Measurements from ENCODE around the gene PCBP3. TPM values are rescaled to one million over a fixed set of nuclear protein-coding genes. Genes with fewer than 3 reads are reported as not detected.
"Not testable (repeated sequence)": the region's sequence is repeated elsewhere in the genome, so short reads cannot be mapped to it uniquely, and the experiment has no call there.

Gene PCBP3
- total RNA-seq, 1 donor from 2014 or later, result 5.5 TPM

DNA sequence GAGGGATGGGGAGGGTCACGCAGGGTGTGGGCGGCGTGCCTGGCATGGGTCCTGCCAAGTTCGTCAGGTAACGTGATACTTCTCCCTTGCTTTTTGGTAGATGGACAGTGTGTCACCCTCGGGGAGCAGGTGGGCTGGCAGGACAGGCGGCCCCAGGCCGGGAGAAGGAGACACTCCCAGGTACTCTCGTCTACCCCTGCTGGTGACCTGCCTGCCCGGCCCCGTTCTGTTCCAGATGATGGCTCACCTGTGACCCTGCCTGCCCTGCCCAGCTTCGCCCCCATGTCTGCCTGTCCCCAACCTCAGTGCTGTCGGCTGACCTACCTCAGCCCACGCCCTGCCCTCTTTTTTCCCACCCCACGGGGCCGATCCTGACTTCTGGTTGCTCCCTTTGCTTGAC, 144.7 kb downstream of the PCBP3 start:
- no peak for DNase-seq

DNA sequence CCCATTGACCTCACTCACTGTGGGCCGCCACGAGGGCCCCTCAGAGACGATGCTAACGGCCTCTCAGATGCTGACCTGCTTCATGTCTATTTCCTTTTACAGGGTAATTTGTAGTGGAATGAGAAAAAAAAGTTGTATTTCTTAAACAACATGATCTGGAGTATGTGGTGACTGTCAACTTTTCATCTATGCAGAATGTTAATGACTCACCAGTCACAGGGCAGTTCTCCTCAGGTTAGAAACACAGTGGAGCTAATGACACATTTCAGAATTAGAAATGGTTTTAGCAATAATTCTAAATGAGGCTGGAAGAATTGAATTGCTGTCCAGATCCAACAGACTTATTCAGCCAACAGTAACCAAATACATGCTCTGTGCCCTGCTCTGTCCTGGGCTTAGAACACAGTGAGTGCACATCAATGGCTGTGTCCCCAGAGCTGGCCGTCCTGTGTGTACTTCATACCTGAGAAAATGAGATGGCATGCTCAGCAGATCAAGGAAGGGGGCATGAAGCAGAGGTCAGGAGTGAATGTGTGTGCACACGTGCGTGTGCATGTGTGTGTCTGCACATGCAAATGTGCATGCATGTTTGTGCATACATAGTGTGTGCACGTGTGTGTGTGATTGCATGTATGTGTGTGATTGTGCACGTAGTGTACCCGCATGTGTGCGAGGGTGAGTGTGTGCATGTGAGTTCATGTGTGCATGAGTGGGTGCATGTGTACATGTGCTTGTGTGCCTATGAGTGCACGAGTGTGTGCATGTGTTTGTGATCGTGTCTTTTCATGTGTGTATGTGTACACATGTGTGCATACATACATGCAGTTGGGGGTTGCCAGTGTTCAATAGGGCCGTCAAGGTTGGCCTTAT, 145.3 kb downstream of the PCBP3 start:
- DNase-seq, result no peak

DNA sequence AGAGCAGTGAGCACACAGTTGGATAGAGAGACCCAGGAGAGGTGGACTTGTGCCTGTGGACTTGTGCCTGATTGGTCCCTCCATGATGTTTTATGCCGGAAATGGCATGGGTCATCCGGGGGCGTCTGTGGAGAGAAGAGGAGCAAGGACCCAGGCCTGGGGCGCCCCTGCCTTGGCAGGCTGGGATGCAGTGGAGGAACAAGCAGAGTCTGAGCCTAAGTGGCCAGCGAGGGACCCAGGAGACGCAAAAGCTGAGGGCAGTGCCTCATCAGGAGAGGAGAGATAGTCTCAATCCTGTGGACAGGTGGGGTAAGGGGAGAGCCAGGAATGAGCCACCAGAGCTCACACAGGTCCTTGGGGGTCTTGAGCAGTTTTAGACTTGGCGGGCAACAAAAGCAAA, 146.9 kb downstream of the PCBP3 start:
- no peak for DNase-seq

DNA sequence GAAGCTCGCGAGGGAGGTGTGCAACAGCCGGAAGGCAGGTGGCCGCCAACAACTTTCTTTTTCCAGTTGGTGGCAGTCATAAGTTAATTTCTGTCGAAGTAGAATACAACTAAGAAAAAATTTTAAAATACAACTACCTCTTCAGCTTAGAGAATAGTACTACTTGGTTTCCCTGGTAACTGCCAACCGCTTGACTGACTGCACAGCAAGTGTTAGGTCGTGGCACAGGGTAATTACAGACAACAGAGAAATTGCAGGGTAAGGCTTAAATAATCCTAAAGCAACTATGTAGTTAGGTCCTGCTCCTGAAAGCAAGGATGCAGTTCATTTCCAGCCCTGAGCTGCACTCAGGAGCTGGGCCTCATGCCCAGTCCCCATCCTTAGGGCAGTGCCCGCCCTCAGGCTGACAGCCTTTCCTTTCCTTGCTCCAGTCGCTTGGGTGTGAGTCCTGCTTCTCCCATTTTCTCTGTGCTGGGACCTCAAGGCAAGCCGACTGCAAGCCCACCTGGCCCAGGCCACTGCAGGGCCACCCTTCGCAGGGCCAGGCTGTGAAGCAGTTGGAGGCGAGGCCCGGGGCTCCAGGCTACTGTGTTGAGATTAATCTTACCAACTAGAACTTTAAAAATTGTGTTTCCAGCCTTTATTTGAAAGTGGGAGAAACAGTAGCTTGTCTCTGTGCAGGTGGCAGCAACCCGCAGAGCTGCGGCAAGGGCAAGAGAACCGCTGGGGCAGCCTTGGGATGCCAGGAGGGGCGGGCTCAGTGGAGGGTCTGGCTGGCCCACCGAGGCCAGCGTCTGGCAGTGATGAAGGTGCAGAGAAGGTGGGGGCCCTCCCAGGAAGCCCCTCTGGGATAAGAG, 148.3 kb downstream of the PCBP3 start:
- no peak for DNase-seq

DNA sequence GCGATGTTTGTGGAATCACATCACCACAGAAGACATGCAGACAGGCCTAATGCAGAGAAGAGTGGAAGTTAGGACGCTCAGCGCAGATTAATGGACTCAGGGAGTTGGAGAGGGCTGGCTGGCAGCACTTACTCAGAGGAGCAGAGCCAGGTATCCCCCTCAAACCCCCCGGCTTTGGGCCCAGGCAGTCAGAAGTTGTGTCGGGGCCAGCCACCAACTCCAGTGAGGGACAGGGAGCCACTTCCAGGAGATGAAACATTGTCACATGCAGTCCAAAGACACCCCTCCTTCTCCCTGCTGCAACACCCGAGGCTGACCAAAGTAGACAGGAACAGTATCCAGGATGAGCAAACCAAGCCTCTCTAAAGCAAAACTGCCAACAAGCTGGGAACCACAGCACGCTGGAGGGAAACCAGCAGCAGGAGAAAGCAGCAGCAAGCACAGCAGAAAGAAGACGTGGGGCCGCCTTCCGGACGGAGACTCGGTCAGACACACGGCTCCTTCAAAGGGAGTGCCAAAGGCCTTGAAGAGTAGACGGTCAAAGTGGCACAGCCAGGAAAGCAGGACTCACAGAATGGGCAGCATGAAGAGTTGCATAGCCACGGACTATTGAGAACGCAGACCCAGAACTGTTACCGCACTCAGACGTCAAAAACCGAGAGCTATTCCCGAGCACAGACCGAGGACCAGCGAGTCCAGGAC, 149.3 kb downstream of the PCBP3 start:
- DNase-seq, result no peak

DNA sequence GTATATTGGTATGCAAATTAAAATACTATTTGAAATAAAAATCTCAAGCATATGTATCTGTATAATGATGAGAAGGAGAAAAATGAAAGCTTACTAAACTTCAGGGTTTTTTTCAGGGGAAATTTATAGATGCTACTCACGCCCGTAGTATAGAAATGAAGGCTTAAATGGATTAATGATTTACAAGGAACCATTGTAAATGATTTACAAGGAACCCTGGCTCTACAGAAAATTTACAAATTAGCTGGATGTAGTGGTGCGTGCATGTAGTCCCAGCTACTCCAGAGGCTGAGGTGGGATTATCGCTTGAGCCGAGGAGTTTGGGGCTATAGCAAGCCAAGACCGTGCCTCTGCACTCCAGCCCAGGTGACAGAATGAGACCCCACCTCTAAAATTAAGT, 150.5 kb downstream of the PCBP3 start:
- DNase-seq, result no peak

DNA sequence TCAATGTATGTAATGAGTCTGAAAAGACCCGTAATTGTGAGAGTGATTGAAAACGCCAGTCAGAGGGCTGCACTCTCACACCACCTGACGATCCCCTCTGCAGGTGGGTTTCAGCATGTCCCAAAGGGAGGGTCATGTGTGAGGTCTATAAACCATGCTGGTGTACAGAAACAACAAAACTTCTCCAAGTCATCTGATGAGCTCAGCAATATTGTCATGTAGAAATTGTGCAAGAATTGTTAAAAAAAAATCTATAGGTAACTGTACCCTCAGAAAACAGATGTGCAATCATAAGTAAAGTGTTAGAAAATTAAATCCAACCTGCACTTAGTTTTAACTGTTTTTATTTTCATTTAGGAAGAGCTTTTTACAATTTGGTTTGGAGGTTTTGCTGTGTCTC, 152.5 kb downstream of the PCBP3 start:
- no peak for DNase-seq

DNA sequence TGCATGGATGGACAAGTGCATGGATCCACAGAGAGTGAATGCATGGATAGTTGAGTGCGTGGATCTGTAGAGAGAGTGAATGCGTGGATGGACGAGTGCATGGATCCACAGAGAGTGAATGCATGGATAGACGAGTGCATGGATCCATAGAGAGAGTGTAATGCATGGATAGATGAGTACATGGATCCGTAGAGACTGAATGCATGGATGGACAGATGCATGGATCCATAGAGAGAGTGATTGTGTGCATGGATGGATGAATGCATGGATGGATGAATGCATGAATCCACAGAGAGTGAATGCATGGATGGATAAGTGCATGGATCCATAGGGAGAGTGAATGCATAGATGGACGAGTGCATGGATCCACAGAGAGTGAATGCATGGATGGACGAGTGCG, 153.8 kb downstream of the PCBP3 start:
- no peak for DNase-seq

DNA sequence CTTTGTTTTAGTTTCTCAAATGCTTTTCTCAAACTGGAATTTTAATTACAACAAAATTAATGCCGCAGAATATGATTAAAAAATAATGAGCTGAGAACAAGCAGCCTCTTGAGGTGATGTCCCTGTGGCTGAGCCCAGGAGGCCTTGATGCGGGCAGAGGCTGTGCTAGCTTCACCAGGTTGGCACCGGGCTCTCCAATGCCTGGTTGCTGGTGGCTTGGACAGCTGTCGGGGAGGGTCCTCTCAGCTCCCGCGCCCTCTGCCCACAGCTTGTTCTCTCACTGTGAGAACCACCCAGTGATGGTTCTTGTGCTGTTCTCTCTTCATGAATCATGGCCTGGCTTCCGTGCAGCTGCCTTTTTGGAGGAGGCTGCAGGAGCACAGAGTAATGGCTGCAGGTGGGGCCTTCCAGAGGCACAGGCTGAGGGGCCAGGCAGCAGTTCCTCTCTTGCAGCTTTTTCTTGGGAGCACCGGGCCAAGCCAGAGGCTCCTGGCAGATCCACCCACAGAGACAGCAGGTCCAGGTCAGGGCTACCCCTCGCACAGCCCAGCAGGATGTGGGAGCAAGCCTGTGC, 156.3 kb downstream of the PCBP3 start:
- no peak for DNase-seq

DNA sequence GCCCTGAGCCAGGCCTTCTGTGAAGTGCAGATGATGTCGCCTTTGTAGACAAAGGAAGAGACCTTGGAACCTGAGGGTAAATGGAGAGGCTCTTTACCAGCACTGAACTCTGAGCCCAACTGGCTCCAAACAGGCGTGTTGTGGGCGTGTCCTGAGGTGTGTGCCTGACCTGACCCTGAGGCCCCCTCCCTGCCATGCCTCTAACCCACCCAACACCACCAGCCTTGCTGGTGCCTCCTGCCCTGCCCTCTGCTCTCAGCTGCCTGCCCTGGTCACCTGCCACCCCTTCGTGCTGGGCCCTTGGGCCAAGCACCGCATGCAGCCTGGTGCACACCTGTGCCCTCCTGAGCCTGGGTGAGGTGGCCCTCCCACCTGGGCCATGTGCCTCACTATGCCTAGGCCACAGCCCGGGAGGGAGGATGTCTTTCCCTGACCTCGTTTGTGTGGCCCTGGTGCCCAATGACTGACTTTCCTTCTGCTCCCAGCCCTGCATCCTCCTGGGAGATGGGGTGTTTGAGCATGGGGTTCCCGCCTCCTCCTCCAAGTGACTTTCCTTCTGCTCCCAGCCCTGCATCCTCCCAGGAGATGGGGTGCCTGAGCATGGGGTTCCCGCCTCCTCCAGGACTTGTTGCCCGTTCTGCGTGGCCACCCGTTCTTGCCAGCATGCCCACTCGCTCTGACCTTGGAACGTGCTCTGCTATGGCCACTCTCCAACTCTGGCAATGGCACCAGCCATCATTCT, 157.0 kb downstream of the PCBP3 start:
- DNase-seq, result no peak

DNA sequence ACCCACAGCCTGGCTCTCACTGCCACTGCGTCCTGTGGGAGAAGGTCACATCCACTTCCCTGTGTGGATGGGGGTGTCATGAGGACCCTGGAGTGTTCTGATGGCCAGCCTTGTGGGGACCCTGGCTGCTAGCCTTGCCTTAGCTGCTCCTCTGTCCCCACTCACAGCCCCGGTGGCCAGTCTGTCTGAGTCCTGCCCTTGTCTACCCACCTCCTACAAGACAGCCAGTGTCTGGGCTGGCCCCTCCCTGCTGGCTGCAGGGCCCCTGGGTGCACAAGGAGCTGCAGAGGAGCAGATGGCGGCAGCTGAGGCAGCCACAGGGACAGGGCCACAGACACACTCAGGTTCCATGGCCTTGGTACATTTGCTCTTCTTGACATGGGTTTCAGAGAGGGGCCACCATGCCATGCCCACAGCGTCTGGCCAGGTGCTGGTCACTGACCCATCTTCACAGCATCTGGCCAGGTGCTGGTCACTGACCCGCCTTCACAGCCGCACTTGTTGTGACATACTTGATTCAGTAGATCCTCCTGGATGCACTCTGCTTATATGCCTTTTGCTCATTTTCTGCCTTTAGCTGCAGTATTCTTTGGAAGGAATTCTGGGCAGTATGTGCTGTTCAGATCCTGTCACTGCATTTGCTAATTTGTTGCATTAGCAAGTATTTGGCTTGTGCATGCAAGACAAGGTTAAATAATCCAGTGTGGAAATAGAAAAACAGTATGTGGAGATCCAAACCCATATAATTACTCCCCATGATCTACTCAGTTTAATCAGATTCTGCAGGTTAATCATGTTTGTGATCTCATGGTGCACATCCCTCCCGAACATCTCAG, 157.8 kb downstream of the PCBP3 start:
- no peak for DNase-seq

DNA sequence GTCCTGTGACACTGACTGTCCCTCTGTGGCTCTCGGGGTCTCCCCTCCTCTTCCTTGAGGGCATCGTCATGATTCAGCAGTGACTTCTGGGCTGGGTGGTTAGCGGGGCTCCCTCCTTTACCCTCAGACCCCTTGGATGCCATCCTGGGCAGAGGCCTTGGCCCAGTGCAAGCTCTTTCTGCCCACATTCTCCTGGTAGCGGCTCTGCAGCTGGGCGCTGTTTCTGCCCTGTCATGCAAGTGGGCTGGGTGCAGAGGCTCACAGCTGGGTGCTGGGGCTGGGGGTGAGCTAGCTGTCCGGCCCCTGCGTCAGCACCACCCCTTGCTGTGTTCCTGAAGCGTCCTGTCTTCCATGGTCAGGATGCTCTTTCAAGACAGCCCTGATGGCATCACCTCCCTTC, 158.5 kb downstream of the PCBP3 start:
- DNase-seq, result no peak

DNA sequence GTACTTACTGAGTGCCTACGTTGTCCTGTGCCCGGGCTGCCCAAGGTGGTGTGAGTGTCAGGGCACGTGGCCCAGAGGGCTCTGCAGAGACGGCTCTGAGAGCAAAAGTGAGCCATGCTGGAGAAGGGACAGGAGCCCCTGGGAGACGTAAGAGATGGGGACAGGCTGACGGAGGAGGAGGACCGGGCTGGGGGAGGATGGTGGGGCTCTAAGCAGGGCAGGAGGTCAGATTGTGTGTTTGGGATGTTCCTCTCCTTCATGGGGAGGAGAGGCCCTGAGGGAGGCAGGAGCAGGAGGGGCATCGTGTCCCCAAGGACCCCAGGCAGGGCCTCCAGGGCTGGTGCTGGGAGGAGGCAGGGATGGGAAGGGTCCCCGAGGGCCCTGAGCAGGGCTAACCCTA, 158.9 kb downstream of the PCBP3 start:
- DNase-seq, result no peak

DNA sequence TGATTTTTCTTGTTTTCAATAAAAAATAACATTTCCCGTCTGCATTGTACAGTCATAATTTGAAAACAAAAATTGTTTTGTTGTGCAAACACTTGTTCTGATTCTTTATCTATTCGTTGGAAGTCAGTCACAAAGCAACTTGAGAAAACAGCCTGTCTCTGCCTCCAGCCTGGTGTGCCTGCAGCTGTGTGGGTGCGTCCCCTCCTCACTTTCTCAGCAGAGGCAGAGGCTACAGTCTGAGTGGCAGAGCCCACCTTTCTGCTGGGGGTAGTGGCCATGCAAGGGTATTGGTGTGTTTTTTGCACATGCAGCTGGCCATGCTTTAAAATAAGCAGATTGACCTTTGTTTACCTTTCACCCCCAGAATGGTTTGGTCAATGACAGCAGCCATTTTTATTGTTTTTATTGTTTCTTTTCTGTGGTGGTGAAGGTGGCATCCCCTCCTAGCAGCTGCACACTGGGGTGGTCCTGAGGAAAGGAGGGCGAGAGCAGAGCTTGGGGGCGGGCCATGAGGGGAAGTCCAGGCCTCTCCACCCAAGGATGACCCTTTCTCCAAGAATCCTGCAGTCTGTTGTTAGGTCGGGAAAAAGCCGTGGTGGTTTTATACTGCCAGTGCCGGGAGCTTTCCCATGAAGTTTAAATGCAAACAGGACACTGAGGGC, 159.6 kb downstream of the PCBP3 start:
- DNase-seq, result no peak

DNA sequence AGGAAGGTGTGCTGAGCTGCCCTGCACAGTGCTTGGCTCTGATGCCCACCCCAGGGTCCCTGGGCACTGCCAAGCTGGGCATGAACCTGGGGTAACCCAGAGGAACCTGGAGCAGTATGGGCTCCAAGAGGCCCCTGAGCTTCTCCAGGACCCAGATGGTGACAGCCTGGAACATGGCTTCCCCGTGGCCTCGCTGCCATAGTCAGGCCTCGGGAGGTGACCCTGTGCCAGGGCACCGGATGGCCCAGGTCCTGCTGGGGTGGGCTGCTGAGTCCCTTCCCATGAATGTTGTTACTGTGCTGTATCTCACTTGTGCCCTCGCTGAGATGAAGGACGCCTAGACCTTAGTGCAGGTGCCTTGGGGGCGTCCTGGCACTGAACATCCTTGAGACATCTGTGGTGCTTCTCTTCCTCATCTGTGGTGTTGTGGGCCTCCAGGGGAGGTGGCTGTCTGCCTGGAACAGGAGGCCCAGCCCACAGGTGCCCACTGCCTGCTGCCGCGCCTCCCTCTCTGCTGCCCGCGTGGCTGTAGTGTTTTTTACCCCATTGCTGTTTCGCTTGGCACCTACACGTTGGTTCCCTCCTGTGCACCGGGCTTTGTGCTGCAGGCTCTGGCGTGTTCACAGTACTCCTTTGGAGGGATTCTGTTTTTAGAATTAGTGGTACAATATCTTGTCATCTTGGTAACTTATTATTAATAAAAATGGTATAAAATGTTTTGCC, 160.3 kb downstream of the PCBP3 start:
- no peak for DNase-seq

DNA sequence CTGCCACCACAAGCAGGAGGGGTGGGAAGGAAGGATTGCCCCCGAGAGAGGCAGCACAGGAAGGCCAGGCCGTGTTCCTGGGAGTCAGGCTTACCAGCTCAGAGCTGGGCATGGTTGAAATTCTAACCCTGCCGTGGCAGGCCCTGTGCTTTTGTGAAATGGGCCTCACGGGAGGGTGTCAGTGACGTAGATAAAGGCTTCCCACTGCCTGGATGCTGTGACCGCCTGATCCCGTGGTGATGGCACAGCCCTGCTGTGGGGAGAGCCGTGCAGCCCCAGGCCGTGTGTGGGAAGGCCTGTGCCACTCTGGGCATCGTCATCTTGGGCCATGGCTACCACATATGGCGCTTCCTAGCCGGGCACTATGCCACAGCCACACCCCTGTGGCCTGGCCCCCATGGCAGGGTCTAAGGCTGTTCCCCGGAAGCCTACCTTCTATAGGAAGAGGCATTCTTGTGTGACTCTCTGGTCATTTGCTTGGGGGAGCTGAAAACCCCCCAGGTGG, 161.3 kb downstream of the PCBP3 start:
- DNase-seq, result no peak

DNA sequence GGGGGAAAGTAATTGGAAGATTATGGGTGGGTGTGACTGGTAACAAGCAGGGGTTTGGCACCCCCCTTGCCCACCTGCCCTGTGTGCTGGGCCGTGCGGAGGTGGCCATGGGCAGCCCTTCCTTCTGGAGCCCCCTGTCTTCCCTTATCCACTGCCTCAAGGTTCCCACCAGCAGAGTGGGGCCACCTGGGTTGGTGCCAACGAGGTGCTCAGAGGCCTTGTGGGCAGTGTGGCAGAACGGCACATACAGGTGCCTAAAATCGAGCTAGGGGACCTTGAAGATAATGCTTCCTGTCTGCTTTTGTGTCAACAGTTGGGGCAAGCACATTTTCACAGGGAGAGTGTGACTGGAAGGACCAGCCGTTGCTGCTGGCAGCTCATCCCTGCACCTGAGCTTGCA, 161.8 kb downstream of the PCBP3 start:
- DNase-seq, result no peak

DNA sequence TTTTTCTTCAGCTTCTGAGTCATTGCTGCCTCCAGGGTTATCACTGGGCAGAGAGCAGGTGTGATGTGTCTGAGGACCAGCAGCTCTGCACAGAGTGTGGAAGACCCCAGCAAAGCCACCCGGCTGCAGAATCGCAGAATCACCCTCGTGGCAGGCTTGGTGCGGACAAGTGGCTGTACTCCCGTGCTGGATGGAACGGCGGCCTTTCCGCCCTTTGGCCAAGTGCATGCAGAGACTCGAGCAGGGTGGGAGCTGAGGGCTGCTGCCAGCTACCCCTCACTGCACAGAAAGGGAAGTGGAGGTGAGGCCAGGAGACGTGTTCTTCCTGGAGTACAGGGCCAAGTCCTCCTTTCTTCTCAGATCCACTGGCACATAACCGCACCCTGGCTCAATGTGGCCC, 162.5 kb downstream of the PCBP3 start:
- DNase-seq, result no peak

DNA sequence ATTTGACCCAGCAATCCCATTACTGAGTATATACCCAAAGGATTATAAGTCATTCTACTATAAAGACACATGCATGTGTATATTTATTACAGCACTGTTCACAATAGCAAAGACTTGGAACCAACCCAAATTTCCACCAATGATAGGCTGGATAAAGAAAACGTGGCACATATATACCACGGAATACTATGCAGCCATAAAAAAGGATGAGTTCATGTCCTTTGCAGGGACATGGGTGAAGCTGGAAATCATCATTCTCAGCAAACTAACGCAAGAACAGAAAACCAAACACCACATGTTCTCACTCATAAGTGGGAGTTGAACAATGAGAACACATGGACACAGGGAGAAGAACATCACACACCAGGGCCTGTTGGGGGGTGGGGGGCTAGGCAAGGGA, 165.1 kb downstream of the PCBP3 start:
- DNase-seq, result not testable (repeated sequence)
